Measurements from ENCODE around the gene CACNA2D3. TPM values are rescaled to one million over a fixed set of nuclear protein-coding genes. Genes with fewer than 3 reads are reported as not detected.

The CACNA2D3 gene
- total RNA-seq, 6 experiments from 2014 or later, result 0.14 to 0.23 (median 0.19) TPM; not detected in 2

DNA sequence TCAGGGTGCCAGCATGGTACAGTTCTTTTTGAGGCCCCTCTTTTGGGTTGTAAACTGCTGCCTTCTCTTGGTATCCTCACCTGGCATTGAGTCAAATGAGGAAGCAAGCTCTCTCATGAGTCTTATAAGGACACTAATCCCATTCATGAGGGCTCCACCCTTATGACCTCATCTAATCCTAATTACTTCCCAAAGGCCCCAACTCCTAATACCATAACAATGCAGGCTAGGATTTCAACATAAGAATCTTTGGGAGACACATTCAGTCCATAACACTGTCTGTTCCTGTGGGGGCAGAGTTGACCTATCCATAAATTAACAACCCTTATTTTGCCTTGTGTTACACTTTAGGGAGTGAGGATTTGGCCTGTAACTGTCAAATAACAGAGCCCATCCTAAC, 527.2 kb downstream of the CACNA2D3 start:
- Mint-ChIP-seq H3K9me3 (peaks cover 64% of the 10 kb centered on the region), H3K27ac (no peak overlapping the region), H3K36me3 (ENCODE audit: low read depth) (peaks cover 7% of the 10 kb centered on the region), H3K4me3 (no peak overlapping the region), H3K4me1 (ENCODE audit: low read depth) (no peaks in the 10 kb centered on the region), H3K27me3 (ENCODE audit: insufficient read depth) (peaks cover 4% of the 10 kb centered on the region; the same call in 1 of the 2 replicates)
- TF ChIP-seq, protein P1, sequence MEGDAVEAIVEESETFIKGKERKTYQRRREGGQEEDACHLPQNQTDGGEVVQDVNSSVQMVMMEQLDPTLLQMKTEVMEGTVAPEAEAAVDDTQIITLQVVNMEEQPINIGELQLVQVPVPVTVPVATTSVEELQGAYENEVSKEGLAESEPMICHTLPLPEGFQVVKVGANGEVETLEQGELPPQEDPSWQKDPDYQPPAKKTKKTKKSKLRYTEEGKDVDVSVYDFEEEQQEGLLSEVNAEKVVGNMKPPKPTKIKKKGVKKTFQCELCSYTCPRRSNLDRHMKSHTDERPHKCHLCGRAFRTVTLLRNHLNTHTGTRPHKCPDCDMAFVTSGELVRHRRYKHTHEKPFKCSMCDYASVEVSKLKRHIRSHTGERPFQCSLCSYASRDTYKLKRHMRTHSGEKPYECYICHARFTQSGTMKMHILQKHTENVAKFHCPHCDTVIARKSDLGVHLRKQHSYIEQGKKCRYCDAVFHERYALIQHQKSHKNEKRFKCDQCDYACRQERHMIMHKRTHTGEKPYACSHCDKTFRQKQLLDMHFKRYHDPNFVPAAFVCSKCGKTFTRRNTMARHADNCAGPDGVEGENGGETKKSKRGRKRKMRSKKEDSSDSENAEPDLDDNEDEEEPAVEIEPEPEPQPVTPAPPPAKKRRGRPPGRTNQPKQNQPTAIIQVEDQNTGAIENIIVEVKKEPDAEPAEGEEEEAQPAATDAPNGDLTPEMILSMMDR (IDR thresholded peaks at IDR 0.05), result no peak
- no peak for DNase-seq

DNA sequence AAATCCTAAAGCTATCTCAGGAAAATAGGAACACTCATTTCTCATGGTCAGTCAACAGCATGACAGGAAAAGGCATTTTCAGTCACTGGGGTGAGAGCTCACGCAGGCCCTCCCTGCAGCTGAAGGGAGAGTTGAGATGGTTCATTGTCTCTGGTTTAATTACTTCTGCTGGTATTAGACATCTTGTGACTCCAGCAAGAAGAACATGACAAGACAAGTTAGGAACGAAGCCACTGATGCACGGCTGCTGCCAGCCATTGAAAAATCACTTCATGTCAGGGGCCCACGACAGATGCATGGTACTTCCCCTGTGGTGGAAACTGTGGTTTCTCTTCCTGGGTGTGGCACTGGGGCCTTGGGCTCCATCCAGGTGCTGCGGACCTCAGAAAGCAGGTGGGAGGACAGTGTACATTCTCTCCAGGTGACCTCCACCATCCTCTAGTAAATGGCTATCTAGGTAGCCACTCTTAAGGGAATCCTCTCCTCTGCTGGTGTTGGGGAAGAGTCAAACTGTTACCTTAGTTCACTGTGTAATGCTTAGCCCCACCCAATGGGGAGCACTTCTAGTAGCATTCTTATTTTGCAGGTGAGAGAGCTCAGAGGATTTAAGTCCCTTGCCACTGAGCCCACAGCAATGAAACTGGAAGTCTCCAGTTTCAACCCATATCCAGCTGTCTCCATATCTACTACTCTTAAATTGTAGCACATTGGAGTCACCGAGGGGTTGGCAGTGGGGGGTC, 531.3 kb downstream of the CACNA2D3 start:
- no peaks in the 10 kb centered on the region for H3K4me1 Mint-ChIP-seq (ENCODE audit: low read depth)
- peaks cover 59% of the 10 kb centered on the region for H3K9me3 Mint-ChIP-seq
- H3K36me3 Mint-ChIP-seq (ENCODE audit: low read depth), result peaks cover 7% of the 10 kb centered on the region
- no peak overlapping the region for H3K27ac Mint-ChIP-seq
- DNase-seq, result no peak
- TF ChIP-seq, protein P1 (IDR thresholded peaks at IDR 0.05), result no peak
- peaks cover 2% of the 10 kb centered on the region; the same call in 1 of the 2 replicates for H3K27me3 Mint-ChIP-seq (ENCODE audit: insufficient read depth)
- no peak overlapping the region for H3K4me3 Mint-ChIP-seq

DNA sequence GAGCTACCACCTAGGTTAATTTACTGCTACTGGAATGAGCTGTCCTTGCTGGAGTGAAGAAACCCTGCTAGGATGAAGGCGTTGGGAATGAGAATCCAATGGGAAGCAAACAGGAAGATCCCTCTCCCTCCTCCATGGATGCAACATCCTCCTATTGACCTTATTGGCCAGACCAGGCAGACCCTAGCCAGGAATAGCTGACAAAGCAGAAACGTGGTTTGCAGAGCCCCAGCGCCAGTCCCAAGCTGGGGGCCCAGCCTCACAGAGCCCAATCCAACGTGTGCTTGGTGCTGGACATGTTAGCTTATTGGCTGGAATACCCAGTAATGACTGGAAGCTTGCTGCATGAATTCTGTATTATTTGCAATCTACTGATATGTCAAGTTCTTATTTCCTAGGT, 532.4 kb downstream of the CACNA2D3 start:
- H3K4me1 Mint-ChIP-seq (ENCODE audit: low read depth), result no peaks in the 10 kb centered on the region
- no peak for DNase-seq
- H3K9me3 Mint-ChIP-seq, result peaks cover 63% of the 10 kb centered on the region
- H3K27ac Mint-ChIP-seq, result no peak overlapping the region
- peaks cover 7% of the 10 kb centered on the region for H3K36me3 Mint-ChIP-seq (ENCODE audit: low read depth)
- TF ChIP-seq, protein P1 (IDR thresholded peaks at IDR 0.05), result no peak
- H3K4me3 Mint-ChIP-seq, result no peak overlapping the region
- H3K27me3 Mint-ChIP-seq (ENCODE audit: insufficient read depth), result peaks cover 2% of the 10 kb centered on the region; the same call in 1 of the 2 replicates

DNA sequence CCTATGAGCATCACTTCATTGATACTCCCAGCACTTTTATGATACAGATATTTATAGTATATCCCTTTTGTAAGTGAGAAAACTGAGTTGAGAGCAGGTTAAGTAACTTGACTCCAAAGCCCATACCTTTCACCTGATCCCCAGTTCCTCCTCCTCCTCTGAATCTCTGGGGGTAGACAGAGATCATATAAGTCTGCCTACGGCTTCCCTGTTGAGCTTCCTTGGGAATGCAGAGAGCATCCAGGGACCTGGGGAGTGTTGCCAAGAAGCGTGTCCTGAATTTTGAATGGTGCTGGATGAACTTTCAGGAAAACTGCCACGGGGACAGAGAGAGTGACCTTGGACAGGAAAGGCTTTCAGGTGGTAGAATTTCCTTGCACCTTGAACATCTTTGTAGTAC, 537.0 kb downstream of the CACNA2D3 start:
- TF ChIP-seq, protein P1 (IDR thresholded peaks at IDR 0.05), result no peak
- Mint-ChIP-seq H3K27me3 (ENCODE audit: insufficient read depth) (no peaks in the 10 kb centered on the region; the same call in 1 of the 2 replicates), H3K4me3 (no peak overlapping the region), H3K4me1 (ENCODE audit: low read depth) (no peaks in the 10 kb centered on the region), H3K9me3 (peaks cover 50% of the 10 kb centered on the region), H3K36me3 (ENCODE audit: low read depth) (no peaks in the 10 kb centered on the region), H3K27ac (no peak overlapping the region)
- DNase-seq, result no peak

DNA sequence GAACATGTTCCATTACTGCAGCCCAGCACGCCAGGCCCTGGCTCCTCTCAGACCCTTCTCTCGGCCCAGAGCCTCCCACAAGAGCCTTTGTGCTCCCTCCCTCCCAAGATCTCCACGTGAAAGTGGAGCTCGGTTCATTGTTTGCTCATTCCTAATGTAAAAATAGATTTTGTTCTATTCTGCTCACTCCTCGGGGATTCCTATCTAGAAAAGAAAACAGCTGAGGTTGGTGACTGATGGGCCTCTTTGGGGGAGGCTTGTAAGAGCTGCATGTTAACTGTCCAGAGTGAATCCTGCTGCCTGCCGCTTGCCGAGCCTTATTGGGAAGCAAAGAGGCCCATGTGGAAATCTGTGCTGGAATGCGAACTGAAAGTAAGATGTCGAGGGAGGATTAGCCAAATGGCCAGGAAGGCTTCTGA, 538.4 kb downstream of the CACNA2D3 start:
- H3K27ac Mint-ChIP-seq, result no peak overlapping the region
- peaks cover 42% of the 10 kb centered on the region for H3K9me3 Mint-ChIP-seq
- H3K4me1 Mint-ChIP-seq (ENCODE audit: low read depth), result no peaks in the 10 kb centered on the region
- TF ChIP-seq, protein P1 (IDR thresholded peaks at IDR 0.05), result no peak
- no peak overlapping the region for H3K4me3 Mint-ChIP-seq
- no peak for DNase-seq
- H3K36me3 Mint-ChIP-seq (ENCODE audit: low read depth), result no peaks in the 10 kb centered on the region
- H3K27me3 Mint-ChIP-seq (ENCODE audit: insufficient read depth), result no peaks in the 10 kb centered on the region; the same call in none of the 2 replicates
